Hepatocyte (in vitro differentiated cells): ENCODE results near the gene AOC1. TPM values are rescaled to one million over a fixed set of nuclear protein-coding genes. Genes with fewer than 3 reads are reported as not detected.

Experiments
- DNase-seq: peaks from one replicate; pipeline ENCODE4 v3.0.0-alpha.2; 2016; ENCODE audit warnings: low spot score
- H2AFZ ChIP-seq: fragments of 200-600 bp; sonication (generic); 2 replicates; pipeline ENCODE4 v1.6.0; 2016; ENCODE audit warnings: antibody characterized with exemption, mild to moderate bottlenecking
- H3K27ac ChIP-seq: fragments of 200-600 bp; sonication (generic); 2 replicates; pipeline ENCODE4 v1.5.1; 2016; ENCODE audit warnings: mild to moderate bottlenecking
- H3K27me3 ChIP-seq: fragments of 200-600 bp; sonication (generic); 2 replicates; pipeline ENCODE4 v1.6.1; 2016
- H3K36me3 ChIP-seq: fragments of 200-600 bp; sonication (generic); replicated peaks from 2 replicates; pipeline ENCODE4 v1.5.1; 2016; ENCODE audit warnings: low read depth; ENCODE audit not compliant: insufficient read depth
- H3K4me1 ChIP-seq: fragments of 200-600 bp; sonication (generic); 2 replicates; pipeline ENCODE4 v1.5.1; 2016; ENCODE audit warnings: mild to moderate bottlenecking, moderate library complexity; ENCODE audit not compliant: insufficient read depth
- H3K4me2 ChIP-seq: fragments of 200-600 bp; sonication (generic); 2 replicates; pipeline ENCODE4 v1.6.0; 2016
- H3K4me3 ChIP-seq: fragments of 200-600 bp; sonication (generic); 2 replicates; pipeline ENCODE4 v1.5.1; 2016; ENCODE audit warnings: mild to moderate bottlenecking
- H3K79me2 ChIP-seq: fragments of 200-600 bp; sonication (generic); 2 replicates; pipeline ENCODE4 v1.6.0; 2017; ENCODE audit warnings: mild to moderate bottlenecking
- H3K9me2 ChIP-seq: fragments of 200-600 bp; sonication (generic); replicated peaks from 2 replicates; pipeline ENCODE4 v1.6.0; 2017; ENCODE audit warnings: mild to moderate bottlenecking; ENCODE audit not compliant: insufficient read depth
- H3K9me3 ChIP-seq: fragments of 200-600 bp; sonication (generic); 2 replicates; pipeline ENCODE4 v1.5.1; 2016; ENCODE audit warnings: low read depth, mild to moderate bottlenecking
- H4K20me1 ChIP-seq: fragments of 200-600 bp; sonication (generic); 2 replicates; pipeline ENCODE4 v1.6.0; 2016; ENCODE audit warnings: mild to moderate bottlenecking; ENCODE audit not compliant: insufficient read depth, poor library complexity, severe bottlenecking
- CTCF ChIP-seq: fragments of 200-600 bp; sonication (generic); IDR thresholded peaks from 2 replicates; pipeline ENCODE4 v1.5.1; 2016; ENCODE audit warnings: antibody characterized with exemption, mild to moderate bottlenecking; ENCODE audit not compliant: poor library complexity
- EZH2 ChIP-seq: fragments of 200-600 bp; sonication (generic); IDR thresholded peaks from 2 replicates; pipeline ENCODE4 v1.6.1; 2016; ENCODE audit warnings: antibody characterized with exemption, mild to moderate bottlenecking, borderline replicate concordance
- EZH2phosphoT487 ChIP-seq: fragments of 200-600 bp; sonication (generic); IDR thresholded peaks from one replicate; pipeline ENCODE4 v1.6.1; 2018; ENCODE audit warnings: antibody characterized with exemption, mild to moderate bottlenecking, low read depth, moderate library complexity; ENCODE audit not compliant: unreplicated experiment, severe bottlenecking
- WGBS: methylation state at CpG from one replicate; pipeline ENCODE4 v1.1.6; 2016; ENCODE audit warnings: low lambda C conversion rate; ENCODE audit errors: missing lambda C conversion rate; 5-methylcytosine and 5-hydroxymethylcytosine counted together
- polyA plus RNA-seq: library from polyadenylated mRNA; unstranded; fragments of >200 nt; fragmentation: Nextera tagmentation; extraction: Ambion mirVana; gene quantifications from 2 replicates; pipeline ENCODE4 v1.2.1, GENCODE V29; 2016
- total RNA-seq: library from RNA; depleted of rRNA; stranded (reverse); fragments of >200 nt; gene quantifications from 2 replicates; pipeline ENCODE4 v1.2.3, GENCODE V29; 2014

The AOC1 gene
- total and polyA plus RNA-seq, 2 experiments from 2014 or later: 5.9 to 9.1 TPM

DNA sequence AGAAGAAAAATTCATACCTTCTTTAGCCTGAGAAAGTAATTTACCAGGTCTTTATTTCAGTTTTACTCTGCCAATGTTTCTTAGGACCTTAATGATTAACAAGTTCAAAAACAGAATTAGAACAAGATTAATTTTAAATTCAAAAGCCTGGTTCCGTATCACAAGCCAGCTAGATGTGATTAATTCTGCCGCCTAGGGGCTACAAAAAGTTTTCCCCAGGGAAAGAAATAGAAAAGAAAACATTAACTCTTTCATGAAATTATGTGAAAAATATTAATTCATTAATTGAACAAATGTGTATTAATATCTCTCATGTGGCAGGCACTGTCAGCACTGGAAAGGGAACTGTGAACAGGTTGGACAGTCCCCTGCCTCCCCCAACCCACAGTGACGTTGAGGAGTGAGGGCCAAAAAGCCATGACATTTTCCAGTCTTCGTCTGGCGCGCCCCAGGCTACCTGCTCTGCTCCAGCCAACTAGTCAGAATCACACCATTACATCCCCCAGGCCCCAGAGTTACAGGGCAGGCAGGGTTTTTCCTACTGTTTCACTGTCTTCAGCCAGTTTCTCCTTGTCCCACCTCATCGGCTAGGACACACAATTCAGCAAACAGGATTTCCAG is 31.6 kb upstream of the AOC1 start:
- Histone ChIP-seq H3K27me3 (no peaks in the 10 kb centered on the region), H2AFZ (no peak overlapping the region), H3K36me3 (no peaks in the 10 kb centered on the region), H3K9me2 (no peaks in the 10 kb centered on the region), H4K20me1 (no peaks in the 10 kb centered on the region), H3K4me2 (no peak overlapping the region), H3K4me3 (no peak overlapping the region), H3K79me2 (no peaks in the 10 kb centered on the region), H3K27ac (no peak overlapping the region), H3K9me3 (peaks cover 7% of the 10 kb centered on the region), H3K4me1 (no peaks in the 10 kb centered on the region)
- TF ChIP-seq EZH2 (no peak), CTCF (no peak), EZH2phosphoT487 (no peak)
- 73% methylated on average over 7 of the region's 7 CpGs for WGBS
- DNase-seq: no peak

DNA sequence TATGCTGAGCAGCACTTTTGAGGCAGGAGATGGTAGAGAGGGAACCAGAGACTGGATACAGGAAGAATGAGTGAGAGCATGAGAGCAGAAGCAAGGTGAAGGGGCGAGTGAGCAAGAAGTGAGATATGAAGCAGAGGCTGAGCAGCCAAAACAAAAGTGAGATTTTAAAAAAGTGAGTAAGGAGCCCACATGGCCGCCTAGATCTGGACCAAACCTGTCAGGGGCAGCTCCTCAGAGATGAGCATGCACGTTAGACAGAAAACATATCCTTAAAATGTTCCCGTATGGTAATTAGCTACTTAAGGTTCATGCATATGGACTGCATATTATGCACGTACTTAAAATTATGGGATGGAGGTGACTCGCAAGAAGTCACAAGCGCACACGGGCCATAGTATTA is 29.3 kb upstream of the AOC1 start:
- TF ChIP-seq EZH2phosphoT487: no peak
- no peak for TF ChIP-seq CTCF
- TF ChIP-seq EZH2: no peak
- Histone ChIP-seq H3K9me2 (no peaks in the 10 kb centered on the region), H3K36me3 (no peaks in the 10 kb centered on the region), H4K20me1 (no peaks in the 10 kb centered on the region), H2AFZ (no peak overlapping the region), H3K4me3 (no peak overlapping the region), H3K4me1 (no peaks in the 10 kb centered on the region), H3K27me3 (no peaks in the 10 kb centered on the region), H3K9me3 (no peaks in the 10 kb centered on the region), H3K79me2 (no peaks in the 10 kb centered on the region), H3K4me2 (no peak overlapping the region), H3K27ac (no peak overlapping the region)
- no peak for DNase-seq
- 94% methylated on average over 8 of the region's 8 CpGs for WGBS

DNA sequence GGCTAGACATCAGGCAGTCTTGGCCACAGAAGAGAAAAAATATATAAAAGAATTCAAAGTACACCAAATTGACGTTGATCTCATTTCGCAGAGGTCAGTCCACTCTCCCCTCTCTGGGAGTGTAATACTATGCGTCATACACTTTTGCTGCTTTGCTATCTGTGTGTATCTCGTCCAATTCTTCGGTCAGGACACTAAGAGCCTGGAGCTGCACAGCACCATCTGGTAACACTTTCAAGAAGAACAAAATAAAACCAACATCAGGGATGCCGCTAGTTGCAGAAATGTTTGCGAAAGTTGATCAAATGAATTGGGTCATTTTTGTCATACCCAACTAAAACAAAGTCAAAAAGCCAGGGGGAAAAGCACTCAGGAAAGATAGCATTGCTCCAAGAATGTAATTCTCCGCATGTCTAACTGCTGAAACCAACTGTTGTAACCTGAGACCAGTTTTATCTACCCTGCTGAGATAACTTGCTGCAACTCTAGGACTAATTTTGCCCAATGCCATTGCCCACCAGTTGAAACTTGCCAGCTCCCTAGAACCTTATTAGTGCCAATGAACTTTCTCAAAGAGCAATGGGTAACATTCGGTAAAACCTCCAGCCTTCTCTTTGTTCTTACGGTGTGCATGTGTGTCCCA is 28.7 kb upstream of the AOC1 start:
- TF ChIP-seq EZH2 (no peak), CTCF (no peak), EZH2phosphoT487 (no peak)
- no peak overlapping the region for H3K4me2 ChIP-seq
- no peak for DNase-seq
- 72% methylated on average over 10 of the region's 10 CpGs for WGBS
- H2AFZ ChIP-seq: no peak overlapping the region
- H3K4me1 ChIP-seq: no peaks in the 10 kb centered on the region
- no peaks in the 10 kb centered on the region for H3K9me2 ChIP-seq
- H3K36me3 ChIP-seq: no peaks in the 10 kb centered on the region
- no peaks in the 10 kb centered on the region for H3K27me3 ChIP-seq
- H3K4me3 ChIP-seq: no peak overlapping the region
- H3K27ac ChIP-seq: no peak overlapping the region
- no peaks in the 10 kb centered on the region for H4K20me1 ChIP-seq
- no peaks in the 10 kb centered on the region for H3K79me2 ChIP-seq
- H3K9me3 ChIP-seq: no peaks in the 10 kb centered on the region
